ENCODE data around the gene CPSF7. TPM values are rescaled to one million over a fixed set of nuclear protein-coding genes. Genes with fewer than 3 reads are reported as not detected.

CPSF7 gene
- total RNA-seq, 1 experiment from 2014 or later = 87.0 TPM

DNA sequence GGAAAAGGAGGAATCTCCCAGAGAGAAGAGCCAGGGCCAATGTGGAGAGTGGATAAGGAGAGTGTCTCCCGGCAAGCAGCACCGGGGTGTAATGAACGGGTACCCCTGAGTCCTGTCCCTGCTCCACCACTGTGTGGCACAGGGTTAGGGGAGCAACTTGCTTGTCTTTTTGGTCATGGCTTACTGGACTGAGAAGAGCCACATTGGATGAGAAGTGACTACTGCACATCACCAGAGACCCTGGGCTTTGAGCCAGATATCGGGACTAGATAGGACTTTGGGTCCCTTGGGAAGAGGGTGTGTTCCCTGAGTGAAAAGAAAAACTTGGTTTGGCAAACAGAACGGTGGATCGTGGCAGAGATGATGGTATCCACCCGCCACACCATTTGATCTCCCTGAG lies 24.7 kb upstream of the CPSF7 start:
- Histone ChIP-seq H4K20me1 (ENCODE audit: insufficient read depth) (no peaks in the 10 kb centered on the region), H3F3A (ENCODE audit: insufficient read depth, low read depth) (no peaks in the 10 kb centered on the region), H3K79me2 (ENCODE audit: low read depth) (no peaks in the 10 kb centered on the region), H3K36me3 (ENCODE audit: low read depth) (no peaks in the 10 kb centered on the region), H3K27me3 (ENCODE audit: insufficient read depth, low read depth) (no peaks in the 10 kb centered on the region), H2AFZ (no peak overlapping the region), H3K4me3 (no peak overlapping the region), H3K9me3 (ENCODE audit: insufficient read depth, low read depth) (no peaks in the 10 kb centered on the region), H3K27ac (no peak overlapping the region), H3K4me1 (replicated peaks; ENCODE audit: insufficient read depth) (no peaks in the 10 kb centered on the region), H3K4me2 (no peak overlapping the region), H3K9me2 (ENCODE audit: insufficient read depth) (no peaks in the 10 kb centered on the region)
- no TSS peak for BruUV-seq (replicated peaks)
- no peak for DNase-seq
- TF ChIP-seq, protein P1, sequence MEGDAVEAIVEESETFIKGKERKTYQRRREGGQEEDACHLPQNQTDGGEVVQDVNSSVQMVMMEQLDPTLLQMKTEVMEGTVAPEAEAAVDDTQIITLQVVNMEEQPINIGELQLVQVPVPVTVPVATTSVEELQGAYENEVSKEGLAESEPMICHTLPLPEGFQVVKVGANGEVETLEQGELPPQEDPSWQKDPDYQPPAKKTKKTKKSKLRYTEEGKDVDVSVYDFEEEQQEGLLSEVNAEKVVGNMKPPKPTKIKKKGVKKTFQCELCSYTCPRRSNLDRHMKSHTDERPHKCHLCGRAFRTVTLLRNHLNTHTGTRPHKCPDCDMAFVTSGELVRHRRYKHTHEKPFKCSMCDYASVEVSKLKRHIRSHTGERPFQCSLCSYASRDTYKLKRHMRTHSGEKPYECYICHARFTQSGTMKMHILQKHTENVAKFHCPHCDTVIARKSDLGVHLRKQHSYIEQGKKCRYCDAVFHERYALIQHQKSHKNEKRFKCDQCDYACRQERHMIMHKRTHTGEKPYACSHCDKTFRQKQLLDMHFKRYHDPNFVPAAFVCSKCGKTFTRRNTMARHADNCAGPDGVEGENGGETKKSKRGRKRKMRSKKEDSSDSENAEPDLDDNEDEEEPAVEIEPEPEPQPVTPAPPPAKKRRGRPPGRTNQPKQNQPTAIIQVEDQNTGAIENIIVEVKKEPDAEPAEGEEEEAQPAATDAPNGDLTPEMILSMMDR (conservative IDR thresholded peaks at IDR 0.05) = no peak
- TF ChIP-seq EZH2 (IDR thresholded peaks at IDR 0.05; ENCODE audit: low read depth) = no peak
- ChIA-PET CTCF (interaction anchor here (0.6 kb wide), 1 partner anchor 212 kb away, joined by 9 read pairs; no protein-coding TSS in a partner anchor), POLR2A (ENCODE audit: unreplicated experiment) (no interaction called here)
- intact Hi-C loops (cut with micrococcal nuclease; ENCODE audit: unreplicated experiment) = no loop called here

DNA sequence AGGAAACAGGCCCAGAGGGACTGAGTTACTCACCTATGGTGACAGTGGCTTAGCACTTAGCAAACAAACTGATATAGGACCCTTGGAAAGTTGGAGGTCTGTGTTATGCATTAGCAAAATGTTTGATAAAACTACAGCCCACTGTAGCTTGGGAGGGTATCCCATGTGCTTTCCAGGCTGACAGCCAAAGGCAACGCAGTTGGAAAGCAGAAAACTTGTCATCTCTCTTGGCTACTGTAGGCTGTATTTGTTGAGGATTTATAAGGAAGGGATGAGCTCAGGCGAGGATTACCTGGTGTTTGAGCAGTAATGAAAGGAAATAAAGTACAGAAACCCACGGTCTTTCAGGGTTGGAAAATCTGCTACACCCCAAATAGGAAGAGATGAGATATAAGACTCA lies 23.9 kb upstream of the CPSF7 start:
- no peak overlapping the region for H3K27ac ChIP-seq
- TF ChIP-seq EZH2 (IDR thresholded peaks at IDR 0.05; ENCODE audit: low read depth) = no peak
- TF ChIP-seq, protein P1 (conservative IDR thresholded peaks at IDR 0.05) = no peak
- no peaks in the 10 kb centered on the region; the same call in 1 of the 2 replicates for H4K20me1 ChIP-seq (ENCODE audit: insufficient read depth)
- POLR2A ChIA-PET (ENCODE audit: unreplicated experiment) = interaction anchor here (0.6 kb wide), 1 partner anchor 225 kb away, joined by 4 read pairs; no protein-coding TSS in a partner anchor
- no peaks in the 10 kb centered on the region for H3K4me1 ChIP-seq (replicated peaks; ENCODE audit: insufficient read depth)
- no peaks in the 10 kb centered on the region for H3K27me3 ChIP-seq (ENCODE audit: insufficient read depth, low read depth)
- no TSS peak for BruUV-seq (replicated peaks)
- H3K9me3 ChIP-seq (ENCODE audit: insufficient read depth, low read depth) = no peaks in the 10 kb centered on the region
- DNase-seq = no peak
- no peaks in the 10 kb centered on the region for H3F3A ChIP-seq (ENCODE audit: insufficient read depth, low read depth)
- no peak overlapping the region for H2AFZ ChIP-seq
- H3K4me3 ChIP-seq = no peak overlapping the region
- no peaks in the 10 kb centered on the region for H3K79me2 ChIP-seq (ENCODE audit: low read depth)
- 0 out of 2 replicates have a peak, but pooled peaks cover under 1% of the 10 kb centered on the region for H3K36me3 ChIP-seq (ENCODE audit: low read depth)
- H3K9me2 ChIP-seq (ENCODE audit: insufficient read depth) = no peaks in the 10 kb centered on the region
- intact Hi-C loops (cut with micrococcal nuclease; ENCODE audit: unreplicated experiment) = no loop called here
- H3K4me2 ChIP-seq = no peak overlapping the region
- CTCF ChIA-PET = interaction anchor here (0.6 kb wide), 1 partner anchor 212 kb away, joined by 9 read pairs; no protein-coding TSS in a partner anchor

DNA sequence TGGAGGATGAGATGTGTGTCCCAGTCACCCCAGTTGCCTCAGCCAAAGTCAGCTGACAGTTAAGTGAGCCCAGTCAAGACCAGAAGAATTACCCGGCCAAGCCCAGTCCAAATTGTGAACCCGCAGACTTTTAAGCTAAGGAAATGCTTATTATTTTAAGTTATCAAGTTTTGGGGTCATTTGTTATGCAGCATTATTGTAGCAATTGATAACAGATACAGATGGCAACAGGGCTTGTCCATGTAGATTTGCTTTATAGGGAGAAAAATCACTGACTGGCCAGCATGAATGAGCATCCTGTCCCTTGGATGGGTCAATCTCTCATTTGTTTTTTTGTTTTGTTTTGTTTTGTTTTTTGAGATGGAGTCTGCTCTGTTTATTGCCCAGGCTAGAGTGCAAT lies 23.1 kb upstream of the CPSF7 start:
- BruUV-seq (replicated peaks) = no TSS peak
- CTCF ChIA-PET = no interaction called here
- H3F3A ChIP-seq (ENCODE audit: insufficient read depth, low read depth) = no peaks in the 10 kb centered on the region

More for the DNA sequence above, 23.1 kb upstream of the CPSF7 start:
- Histone ChIP-seq H3K9me3 (ENCODE audit: insufficient read depth, low read depth) (no peaks in the 10 kb centered on the region), H4K20me1 (ENCODE audit: insufficient read depth) (peaks cover 2% of the 10 kb centered on the region; the same call in 1 of the 2 replicates), H2AFZ (no peak overlapping the region), H3K4me2 (no peak overlapping the region), H3K36me3 (ENCODE audit: low read depth) (0 out of 2 replicates have a peak, but pooled peaks cover 7% of the 10 kb centered on the region), H3K9me2 (ENCODE audit: insufficient read depth) (no peaks in the 10 kb centered on the region), H3K79me2 (ENCODE audit: low read depth) (no peaks in the 10 kb centered on the region), H3K4me1 (replicated peaks; ENCODE audit: insufficient read depth) (no peaks in the 10 kb centered on the region), H3K4me3 (no peak overlapping the region), H3K27ac (no peak overlapping the region), H3K27me3 (ENCODE audit: insufficient read depth, low read depth) (no peaks in the 10 kb centered on the region)
- POLR2A ChIA-PET (ENCODE audit: unreplicated experiment) = no interaction called here
- TF ChIP-seq, protein P1 (conservative IDR thresholded peaks at IDR 0.05) = no peak
- no peak for TF ChIP-seq EZH2 (IDR thresholded peaks at IDR 0.05; ENCODE audit: low read depth)
- intact Hi-C loops (cut with micrococcal nuclease; ENCODE audit: unreplicated experiment) = no loop called here
- no peak for DNase-seq
